Upper lobe of right lung (tissue), 1 donor: ENCODE measurements around the gene CDS2. TPM values are rescaled to one million over a fixed set of nuclear protein-coding genes. Genes with fewer than 3 reads are reported as not detected.

Experiments
- ATAC-seq: fragments of 200-7000 bp; cut with Tn5 transposase; one replicate; pipeline ENCODE4 v1.9.1; 2020; ENCODE audit warnings: mild to moderate bottlenecking, moderate library complexity
- DNase-seq: peaks from one replicate; pipeline ENCODE4 v3.0.0-alpha.2; 2020
- H3K27ac ChIP-seq: fragments of 200-600 bp; one replicate; pipeline ENCODE4 v1.8.0; 2022
- H3K27me3 ChIP-seq: fragments of 200-600 bp; one replicate; pipeline ENCODE4 v1.8.0; 2022; ENCODE audit warnings: mild to moderate bottlenecking
- H3K36me3 ChIP-seq: fragments of 200-600 bp; one replicate; pipeline ENCODE4 v1.8.0; 2022
- H3K4me1 ChIP-seq: fragments of 200-600 bp; one replicate; pipeline ENCODE4 v1.8.0; 2022
- H3K4me3 ChIP-seq: fragments of 200-600 bp; one replicate; pipeline ENCODE4 v1.8.0; 2022; ENCODE audit warnings: mild to moderate bottlenecking
- H3K9me3 ChIP-seq: fragments of 200-600 bp; one replicate; pipeline ENCODE4 v1.8.0; 2022
- CTCF ChIP-seq: fragments of 200-600 bp; IDR thresholded peaks from one replicate; pipeline ENCODE4 v1.8.0; 2022; ENCODE audit warnings: antibody characterized with exemption
- intact Hi-C: fragments of 100-400 bp; cut with DNase I; formaldehyde crosslinking; loops from one replicate; pipeline ENCODE4 v1.11.0; 2022
- total RNA-seq: library from RNA; stranded (reverse); fragmentation: NEBNext Ultra II Directional; extraction: Animal tissue kit (Norgen Biotek cat#: 25700); gene quantifications from one replicate; pipeline ENCODE4 v1.2.1, GENCODE V29; 2021
- donor health status: DM: no; HTN: yes; CAD: no; lungs with severe emphysema.

Gene CDS2
- total RNA-seq, 1 donor from 2014 or later: 65.0 TPM

GRCh38 chr20:5149892-5150225 is 23.1 kb downstream of the CDS2 start:
- ATAC-seq: no peak
- Histone ChIP-seq H3K4me3 (no peak overlapping the region), H3K4me1 (peaks cover 55% of the 10 kb centered on the region), H3K27me3 (no peaks in the 10 kb centered on the region), H3K36me3 (no peaks in the 10 kb centered on the region), H3K27ac (no peak overlapping the region), H3K9me3 (no peaks in the 10 kb centered on the region)
- DNase-seq: no peak
- intact Hi-C loops: no loop called here
- TF ChIP-seq CTCF: no peak

- Histone ChIP-seq H3K9me3 (no peaks in the 10 kb centered on the region), H3K27me3 (no peaks in the 10 kb centered on the region), H3K36me3 (no peaks in the 10 kb centered on the region), H3K4me3 (no peak overlapping the region), H3K4me1 (peaks cover 49% of the 10 kb centered on the region), H3K27ac (no peak overlapping the region)
- intact Hi-C loops: no loop called here
- no peak for ATAC-seq
- no peak for TF ChIP-seq CTCF
- no peak for DNase-seq
Measured at GRCh38 chr20:5150226-5151076, 23.6 kb downstream of the CDS2 start.

GRCh38 chr20:5153152-5153467 is 26.3 kb downstream of the CDS2 start:
- Histone ChIP-seq H3K4me3 (no peak overlapping the region), H3K9me3 (no peaks in the 10 kb centered on the region), H3K4me1 (peaks cover 31% of the 10 kb centered on the region), H3K27ac (no peak overlapping the region), H3K36me3 (no peaks in the 10 kb centered on the region), H3K27me3 (no peaks in the 10 kb centered on the region)
- ATAC-seq: no peak
- no peak for TF ChIP-seq CTCF
- no peak for DNase-seq
- intact Hi-C loops: no loop called here

GRCh38 chr20:5153612-5154542 is 27.1 kb downstream of the CDS2 start:
- Histone ChIP-seq H3K9me3 (no peaks in the 10 kb centered on the region), H3K27ac (no peak overlapping the region), H3K4me1 (peaks cover 23% of the 10 kb centered on the region), H3K27me3 (no peaks in the 10 kb centered on the region), H3K4me3 (no peak overlapping the region), H3K36me3 (no peaks in the 10 kb centered on the region)
- DNase-seq (no peak), ATAC-seq (no peak)
- intact Hi-C loops: no loop called here
- no peak for TF ChIP-seq CTCF

GRCh38 chr20:5154543-5154925 is 27.7 kb downstream of the CDS2 start:
- no peaks in the 10 kb centered on the region for H3K9me3 ChIP-seq
- no peak overlapping the region for H3K27ac ChIP-seq
- H3K36me3 ChIP-seq: no peaks in the 10 kb centered on the region
- ATAC-seq (no peak), DNase-seq (no peak)
- TF ChIP-seq CTCF: no peak
- H3K4me1 ChIP-seq: peaks cover 21% of the 10 kb centered on the region
- no peak overlapping the region for H3K4me3 ChIP-seq
- no peaks in the 10 kb centered on the region for H3K27me3 ChIP-seq
- intact Hi-C loops: no loop called here
